ENCODE measurements around the gene RRP1. TPM values are rescaled to one million over a fixed set of nuclear protein-coding genes. Genes with fewer than 3 reads are reported as not detected.
A peak's percentile ranks its signal among the peaks of the same experiment; 100 is the strongest.

Gene RRP1
- total RNA-seq, 2 donors from 2014 or later, result 14.5 to 25.7 TPM

GRCh38 chr21:43790010-43790524 lies 690 bp downstream of the RRP1 start:
- intact Hi-C loops (cut with DNase I), result no loop called here
- no peak for TF ChIP-seq CTCF (IDR thresholded peaks at IDR 0.05)

GRCh38 chr21:43792406-43792805 lies 3.0 kb downstream of the RRP1 start:
- Histone ChIP-seq H3K9ac (ENCODE audit: low read depth in 2 of 2, low read length in 2 of 2) (no peak overlapping the region), H3K4me3 (no peak overlapping the region), H3K4me1 (peaks cover 9% of the 10 kb centered on the region), H3K9me3 (no peaks in the 10 kb centered on the region), H3K27me3 (no peaks in the 10 kb centered on the region), H3K36me3 (peaks cover 8% of the 10 kb centered on the region), H3K27ac (no peak overlapping the region)
- intact Hi-C loops (cut with DNase I), result no loop called here
- DNase-seq, result no peak
- no peak for TF ChIP-seq CTCF (IDR thresholded peaks at IDR 0.05)

More at GRCh38 chr21:43790010-43790524, 690 bp downstream of the RRP1 start:
- no peaks in the 10 kb centered on the region for H3K9me3 ChIP-seq
- peak overlapping the region; percentile 73 for H3K4me3 ChIP-seq
- no peak for DNase-seq
- no peaks in the 10 kb centered on the region for H3K27me3 ChIP-seq
- H3K4me1 ChIP-seq, result peaks cover 9% of the 10 kb centered on the region
- peaks cover 8% of the 10 kb centered on the region for H3K36me3 ChIP-seq
- peak overlapping the region; percentile 70 to 78 for H3K9ac ChIP-seq (ENCODE audit: low read depth in 2 of 2, low read length in 2 of 2)
- H3K27ac ChIP-seq, result no peak overlapping the region

GRCh38 chr21:43793243-43793642 lies 3.9 kb downstream of the RRP1 start:
- H3K9me3 ChIP-seq, result no peaks in the 10 kb centered on the region
- H3K27ac ChIP-seq, result no peak overlapping the region
- TF ChIP-seq CTCF (IDR thresholded peaks at IDR 0.05), result no peak
- no peak overlapping the region for H3K9ac ChIP-seq (ENCODE audit: low read depth in 2 of 2, low read length in 2 of 2)
- intact Hi-C loops (cut with DNase I), result no loop called here
- DNase-seq, result no peak
- peaks cover 9% of the 10 kb centered on the region for H3K4me1 ChIP-seq
- peaks cover 17% of the 10 kb centered on the region for H3K36me3 ChIP-seq
- H3K4me3 ChIP-seq, result no peak overlapping the region
- H3K27me3 ChIP-seq, result no peaks in the 10 kb centered on the region

GRCh38 chr21:43794311-43794710 lies 4.9 kb downstream of the RRP1 start:
- Histone ChIP-seq H3K27ac (no peak overlapping the region), H3K36me3 (peaks cover 17% of the 10 kb centered on the region), H3K9me3 (no peaks in the 10 kb centered on the region), H3K9ac (ENCODE audit: low read depth in 2 of 2, low read length in 2 of 2) (no peak overlapping the region), H3K4me1 (peaks cover 9% of the 10 kb centered on the region), H3K27me3 (no peaks in the 10 kb centered on the region), H3K4me3 (no peak overlapping the region)
- DNase-seq, result no peak
- no peak for TF ChIP-seq CTCF (IDR thresholded peaks at IDR 0.05)
- intact Hi-C loops (cut with DNase I), result no loop called here

- Histone ChIP-seq H3K9me3 (no peaks in the 10 kb centered on the region), H3K27ac (no peak overlapping the region), H3K4me1 (peaks cover 9% of the 10 kb centered on the region), H3K9ac (ENCODE audit: low read depth in 2 of 2, low read length in 2 of 2) (no peak overlapping the region), H3K36me3 (peaks cover 17% of the 10 kb centered on the region), H3K4me3 (no peak overlapping the region), H3K27me3 (no peaks in the 10 kb centered on the region)
- TF ChIP-seq CTCF (IDR thresholded peaks at IDR 0.05), result no peak
- no peak for DNase-seq
- intact Hi-C loops (cut with DNase I), result no loop called here
Observed at GRCh38 chr21:43794857-43795256, 5.5 kb downstream of the RRP1 start.

All from colonic mucosa (tissue), 4 donors.